ENCODE measurements around the gene SYK. TPM values are rescaled to one million over a fixed set of nuclear protein-coding genes. Genes with fewer than 3 reads are reported as not detected.
"Not testable (repeated sequence)": the region's sequence is repeated elsewhere in the genome, so short reads cannot be mapped to it uniquely, and the experiment has no call there.

SYK gene
- total RNA-seq, 1 donor: not detected

GRCh38 chr9:90881648-90882047 is 80.0 kb downstream of the SYK start:
- DNase-seq (ENCODE audit: low read depth): no peak
- no peak overlapping the region for H3K4me3 ChIP-seq (ENCODE audit: low read depth, low read length)
- no peak for TF ChIP-seq CTCF (IDR thresholded peaks at IDR 0.05; ENCODE audit: insufficient read depth, low read length)

- no peak overlapping the region for H3K4me3 ChIP-seq (ENCODE audit: low read depth, low read length)
- no peak for TF ChIP-seq CTCF (IDR thresholded peaks at IDR 0.05; ENCODE audit: insufficient read depth, low read length)
- no peak for DNase-seq (ENCODE audit: low read depth)
These were observed 81.5 kb downstream of the SYK start for GRCh38 chr9:90882991-90883600.

- H3K4me3 ChIP-seq (ENCODE audit: low read depth, low read length): no peak overlapping the region
- DNase-seq (ENCODE audit: low read depth): no peak
- no peak for TF ChIP-seq CTCF (IDR thresholded peaks at IDR 0.05; ENCODE audit: insufficient read depth, low read length)
These were observed 82.0 kb downstream of the SYK start for GRCh38 chr9:90883661-90884060.

GRCh38 chr9:90884178-90884577 is 82.6 kb downstream of the SYK start:
- no peak for TF ChIP-seq CTCF (IDR thresholded peaks at IDR 0.05; ENCODE audit: insufficient read depth, low read length)
- H3K4me3 ChIP-seq (ENCODE audit: low read depth, low read length): no peak overlapping the region
- no peak for DNase-seq (ENCODE audit: low read depth)

GRCh38 chr9:90886868-90887267 is 85.2 kb downstream of the SYK start:
- not testable (repeated sequence) for H3K4me3 ChIP-seq (ENCODE audit: low read depth, low read length); DNase-seq (ENCODE audit: low read depth)

- TF ChIP-seq CTCF (IDR thresholded peaks at IDR 0.05; ENCODE audit: insufficient read depth, low read length): no peak
- DNase-seq (ENCODE audit: low read depth): no peak
- no peak overlapping the region for H3K4me3 ChIP-seq (ENCODE audit: low read depth, low read length)
These were observed 87.3 kb downstream of the SYK start for GRCh38 chr9:90888941-90889340.

GRCh38 chr9:90890146-90890810 is 88.7 kb downstream of the SYK start:
- no peak for DNase-seq (ENCODE audit: low read depth)
- TF ChIP-seq CTCF (IDR thresholded peaks at IDR 0.05; ENCODE audit: insufficient read depth, low read length): peak; percentile 6
- no peak overlapping the region for H3K4me3 ChIP-seq (ENCODE audit: low read depth, low read length)

Data from fibroblast of the aortic adventitia (primary cell).